GM23248 (cell line): Measurements from ENCODE around the gene CCNYL1.

Source experiments
- EZH2 ChIP-seq: fragments of 200-600 bp; sonication (generic); IDR thresholded peaks from 2 replicates; pipeline ENCODE4 v1.6.1; 2018; ENCODE audit warnings: antibody characterized with exemption, mild to moderate bottlenecking; ENCODE audit not compliant: insufficient read depth, poor library complexity, severe bottlenecking
- EZH2phosphoT487 ChIP-seq: fragments of 200-600 bp; sonication (generic); IDR thresholded peaks from 2 replicates; pipeline ENCODE4 v1.6.1; 2018; ENCODE audit warnings: antibody characterized with exemption, moderate library complexity, mild to moderate bottlenecking, low read depth; ENCODE audit not compliant: insufficient read depth

- TF ChIP-seq EZH2 (no peak), EZH2phosphoT487 (no peak)
Measured at GRCh38 chr2:207768866-207769596, 57.6 kb downstream of the CCNYL1 start.
